GM12878 (cell line): ENCODE data around the gene NDUFB7. TPM values are rescaled to one million over a fixed set of nuclear protein-coding genes. Genes with fewer than 3 reads are reported as not detected.

Experiments used
- CEBPZ ChIP-seq: fragments of 150-350 bp; IDR thresholded peaks from 2 replicates; pipeline ENCODE4 v1.6.1; 2016; ENCODE audit warnings: low read depth, low read length
- E2F8 ChIP-seq: fragments of 450-650 bp; IDR thresholded peaks from 2 replicates; pipeline ENCODE4 v1.6.1; 2018; ENCODE audit warnings: mild to moderate bottlenecking, low read depth, moderate library complexity; ENCODE audit not compliant: partially characterized antibody
- GATAD2B ChIP-seq: fragments of 450-650 bp; conservative IDR thresholded peaks from 2 replicates; pipeline ENCODE4 v1.6.1; 2017; ENCODE audit warnings: low read depth, mild to moderate bottlenecking, moderate library complexity
- JUND ChIP-seq: IDR thresholded peaks from 2 replicates; pipeline ENCODE4 v1.6.1; 2012; ENCODE audit warnings: low read depth, mild to moderate bottlenecking, low read length, improper control_type of control experiment, moderate library complexity
- SIX5 ChIP-seq: IDR thresholded peaks from 2 replicates; pipeline ENCODE4 v1.6.1; 2011; ENCODE audit warnings: mild to moderate bottlenecking, low read depth, low read length, moderate library complexity; ENCODE audit not compliant: severe bottlenecking
- SMAD5 ChIP-seq: IDR thresholded peaks from 2 replicates; pipeline ENCODE4 v1.6.1; 2016; ENCODE audit warnings: antibody characterized with exemption, low read depth
- SREBF1 ChIP-seq: IDR thresholded peaks from 2 replicates; pipeline ENCODE4 v1.6.1; 2012; ENCODE audit warnings: mild to moderate bottlenecking, low read length
- ZNF384 ChIP-seq: IDR thresholded peaks from 2 replicates; pipeline ENCODE4 v1.6.1; 2012; ENCODE audit warnings: low read depth, mild to moderate bottlenecking, low read length, improper control_type of control experiment, borderline replicate concordance
- ZNF622 ChIP-seq: fragments of 450-650 bp; IDR thresholded peaks from 2 replicates; pipeline ENCODE4 v1.6.1; 2017; ENCODE audit warnings: mild to moderate bottlenecking, inconsistent platforms
- polyA plus RNA-seq, 11 experiments: library from polyadenylated mRNA; depleted of rRNA in 4 of 11; unstranded in 6 of 11; stranded (reverse) in 5 of 11; fragments of >200 nt; fragmentation: Nextera tagmentation in 4 of 11; fragmentation: Illumina TruSeq in 1 of 11; extraction: Ambion mirVana in 4 of 11; extraction: Trizol in 1 of 11; gene quantifications; 1 replicate in 1 of 11; 2 replicates in 10 of 11; pipeline versions ENCODE4 v1.2.1 to v1.2.3, GENCODE V29; 2011 to 2016; ENCODE audit warnings: inconsistent platforms in 2 of 11, missing spikeins in 2 of 11, low read depth in 1 of 11
- total RNA-seq, 4 experiments: library from RNA; depleted of rRNA in 3 of 4; stranded (reverse); fragments of >200 nt in 3 of 4; fragmentation: Illumina TruSeq in 1 of 4; extraction: Trizol in 1 of 4; gene quantifications; 2 replicates each; pipeline versions ENCODE4 v1.2.1 to v1.2.3, GENCODE V29; 2013 to 2021

The NDUFB7 gene
- total and polyA plus RNA-seq, 10 of the 15 experiments (the other 5 are each of a cell fraction or from before 2014, with no cell fraction given): 14.6 to 480 (median 182) TPM

DNA sequence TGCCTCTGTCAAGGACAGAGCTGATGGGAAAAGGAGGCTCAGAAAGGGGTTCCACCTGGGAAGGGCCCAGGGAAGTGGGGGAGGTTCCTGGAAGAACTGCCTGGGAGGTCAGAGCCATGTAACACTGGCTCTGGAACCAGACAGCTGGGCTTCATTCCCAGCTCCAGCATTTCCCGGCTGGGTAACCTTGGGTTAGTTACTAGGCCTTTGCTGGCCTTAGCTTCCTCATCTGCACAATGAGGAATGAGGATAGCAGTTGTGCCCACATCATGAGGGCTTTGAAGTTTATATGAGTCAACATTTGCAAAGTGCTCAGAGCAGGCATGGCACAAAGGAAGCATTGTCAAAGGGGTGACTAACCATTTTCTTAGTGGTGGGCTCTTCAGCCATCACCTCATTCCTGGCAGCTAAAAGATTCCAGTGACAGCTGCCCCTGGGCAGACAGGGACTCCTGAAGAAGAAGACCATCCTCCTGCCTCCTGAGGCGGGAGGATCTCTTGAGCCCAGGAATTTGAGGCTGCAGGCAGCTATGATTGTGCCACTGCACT lies 51.9 kb downstream of the NDUFB7 start (continued):
- TF ChIP-seq CEBPZ (no peak), ZNF622 (no peak), SIX5 (no peak), ZNF384 (no peak), SREBF1 (no peak), E2F8 (no peak), JUND (no peak), SMAD5 (no peak), GATAD2B (no peak)
